NCI-H1105 (cell line): ENCODE measurements around the gene TSEN34.

ENCODE experiments used
- DNase-seq: peaks from one replicate; lab custom pipeline; 2025; lab: John Stamatoyannopoulos, UW

TSEN34 gene

DNA sequence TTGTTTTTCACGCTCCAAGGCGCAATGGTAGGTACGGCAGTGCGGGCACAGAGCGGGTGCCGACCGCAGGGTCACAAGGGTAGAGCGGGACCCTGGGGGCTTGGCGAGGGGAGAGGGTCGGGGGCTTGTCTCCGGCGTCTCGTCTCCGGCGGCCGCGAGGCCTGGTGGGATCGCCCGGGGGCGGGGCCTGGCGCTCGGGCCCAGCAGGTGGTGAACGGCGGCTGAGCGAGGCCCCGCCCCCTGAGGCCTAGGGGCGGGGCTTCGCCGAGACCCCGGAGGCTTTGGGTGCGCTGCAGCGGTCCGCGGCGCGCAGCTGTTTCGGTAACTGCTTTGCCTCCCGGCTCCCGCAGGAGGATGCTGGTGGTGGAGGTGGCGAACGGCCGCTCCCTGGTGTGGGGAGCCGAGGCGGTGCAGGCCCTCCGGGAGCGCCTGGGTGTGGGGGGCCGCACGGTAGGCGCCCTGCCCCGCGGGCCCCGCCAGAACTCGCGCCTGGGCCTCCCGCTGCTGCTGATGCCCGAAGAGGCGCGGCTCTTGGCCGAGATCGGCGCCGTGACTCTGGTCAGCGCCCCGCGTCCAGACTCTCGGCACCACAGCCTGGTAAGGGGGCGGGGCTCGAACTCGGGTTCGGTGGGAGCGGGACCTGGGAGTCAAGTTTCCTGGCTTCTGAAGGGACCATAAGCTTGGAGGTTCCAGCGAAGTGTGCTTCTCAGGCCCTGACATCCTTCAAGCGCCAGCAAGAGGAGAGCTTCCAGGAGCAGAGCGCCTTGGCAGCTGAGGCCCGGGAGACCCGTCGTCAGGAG, at the start of gene TSEN34:
Gene TSEN34 (plus strand): TSS at position 298 of the 800 bp plus-strand sequence. CDS start 57 bp downstream, at position 355.
- DNase-seq = peak; percentile 90

GRCh38 chr19:54141356-54141755, 49.8 kb upstream of the TSEN34 start:
- DNase-seq = no peak

DNA sequence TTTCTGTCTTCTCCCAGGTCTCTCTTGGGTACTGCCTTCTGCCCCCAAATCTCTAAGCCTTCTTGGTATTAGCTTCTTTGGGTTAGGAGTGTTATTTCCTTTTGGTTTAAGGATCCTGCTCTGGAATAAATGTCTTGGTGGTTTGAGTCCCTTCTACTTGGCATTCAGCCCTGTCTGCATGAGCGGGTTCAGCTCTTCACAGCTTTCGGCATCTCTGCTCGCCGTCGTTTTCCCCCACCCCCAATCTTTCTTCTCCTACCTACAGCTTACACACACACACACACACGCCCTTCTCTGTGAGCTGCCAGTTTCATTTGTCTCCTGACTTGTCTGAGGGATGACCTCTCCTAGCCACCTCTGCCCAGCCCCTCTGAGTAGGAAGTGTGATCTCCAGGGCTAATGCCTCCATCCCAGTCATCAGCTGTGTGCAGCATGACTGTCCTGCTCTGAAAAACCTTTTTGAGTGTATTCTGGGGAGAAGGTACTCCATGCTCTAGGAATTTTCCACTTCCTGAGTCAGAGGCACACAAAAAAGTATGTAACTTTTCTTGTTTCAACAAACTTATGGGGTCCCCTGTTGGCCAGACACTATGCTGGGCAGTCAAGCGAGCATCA, 48.8 kb upstream of the TSEN34 start:
- DNase-seq = no peak

DNA sequence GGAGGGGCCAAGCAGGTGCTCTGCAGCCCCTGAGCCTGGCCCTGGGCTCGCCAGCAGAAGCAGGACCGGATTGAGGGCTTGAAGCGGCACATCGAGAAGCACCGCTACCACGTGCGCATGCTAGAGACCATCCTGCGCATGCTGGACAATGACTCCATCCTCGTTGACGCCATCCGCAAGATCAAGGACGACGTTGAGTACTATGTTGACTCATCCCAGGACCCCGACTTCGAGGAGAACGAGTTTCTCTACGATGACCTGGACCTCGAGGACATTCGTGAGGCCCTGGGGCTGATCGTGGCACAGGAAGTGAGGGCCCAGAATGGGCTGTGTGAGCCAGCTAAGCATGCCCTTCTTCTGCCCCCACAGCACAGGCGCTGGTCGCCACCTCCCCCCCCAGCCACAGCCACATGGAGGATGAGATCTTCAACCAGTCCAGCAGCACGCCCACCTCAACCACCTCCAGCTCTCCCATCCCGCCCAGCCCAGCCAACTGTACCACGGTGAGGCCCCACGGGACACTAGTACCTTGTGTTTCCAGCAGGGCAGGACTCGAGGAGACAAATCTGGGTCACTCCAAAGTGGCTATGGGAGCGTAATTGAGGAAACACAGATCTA, 45.5 kb upstream of the TSEN34 start:
- DNase-seq = no peak

GRCh38 chr19:54147676-54148075, 43.4 kb upstream of the TSEN34 start:
- DNase-seq = no peak

GRCh38 chr19:54148158-54148557, 43.0 kb upstream of the TSEN34 start:
- DNase-seq = no peak

GRCh38 chr19:54149021-54149812, 41.9 kb upstream of the TSEN34 start:
- no peak for DNase-seq

- DNase-seq = no peak
These were observed 39.6 kb upstream of the TSEN34 start for GRCh38 chr19:54151362-54152035.

DNA sequence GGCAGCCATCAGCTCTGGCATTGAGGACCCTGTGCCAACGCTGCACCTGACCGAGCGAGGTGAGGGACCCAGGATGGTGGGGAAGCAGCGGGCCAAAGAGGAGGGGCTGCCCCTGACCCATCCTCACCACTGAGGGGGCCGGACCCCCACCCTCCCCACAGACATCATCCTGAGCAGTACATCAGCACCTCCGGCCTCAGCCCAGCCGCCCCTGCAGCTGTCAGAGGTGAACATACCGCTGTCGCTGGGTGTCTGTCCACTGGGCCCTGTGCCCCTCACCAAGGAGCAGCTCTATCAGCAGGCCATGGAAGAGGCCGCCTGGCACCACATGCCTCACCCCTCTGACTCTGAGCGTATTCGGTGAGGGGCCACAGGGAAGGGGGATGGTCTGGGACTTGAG, 38.8 kb upstream of the TSEN34 start:
- no peak for DNase-seq

GRCh38 chr19:54152878-54153524, 38.1 kb upstream of the TSEN34 start:
- no peak for DNase-seq

- DNase-seq = no peak
These were observed 37.3 kb upstream of the TSEN34 start for GRCh38 chr19:54153731-54154326.

- DNase-seq = no peak
These were observed 36.3 kb upstream of the TSEN34 start for GRCh38 chr19:54154603-54155345.

- DNase-seq = no peak
These were observed 35.4 kb upstream of the TSEN34 start for GRCh38 chr19:54155694-54156093.

DNA sequence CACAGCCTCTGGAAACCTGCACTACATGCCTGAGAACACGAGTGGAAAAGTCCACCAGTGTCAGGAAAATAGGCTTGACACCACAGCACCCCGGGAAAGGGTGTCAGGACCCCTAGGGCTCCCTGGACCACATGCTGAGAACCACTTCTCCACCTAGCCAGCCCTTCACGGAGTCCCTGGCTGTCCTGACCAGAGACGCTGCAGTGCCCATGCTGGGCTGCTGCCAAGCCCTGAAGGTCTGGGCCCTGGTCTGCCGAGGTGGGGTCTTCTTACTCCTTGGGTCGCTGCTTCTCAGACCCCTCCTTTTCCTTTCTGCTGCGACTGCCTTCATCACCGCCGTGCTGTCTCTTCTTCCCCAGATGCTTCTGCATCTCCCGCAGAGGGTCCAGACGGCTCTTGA, 34.6 kb upstream of the TSEN34 start:
- DNase-seq = no peak

DNA sequence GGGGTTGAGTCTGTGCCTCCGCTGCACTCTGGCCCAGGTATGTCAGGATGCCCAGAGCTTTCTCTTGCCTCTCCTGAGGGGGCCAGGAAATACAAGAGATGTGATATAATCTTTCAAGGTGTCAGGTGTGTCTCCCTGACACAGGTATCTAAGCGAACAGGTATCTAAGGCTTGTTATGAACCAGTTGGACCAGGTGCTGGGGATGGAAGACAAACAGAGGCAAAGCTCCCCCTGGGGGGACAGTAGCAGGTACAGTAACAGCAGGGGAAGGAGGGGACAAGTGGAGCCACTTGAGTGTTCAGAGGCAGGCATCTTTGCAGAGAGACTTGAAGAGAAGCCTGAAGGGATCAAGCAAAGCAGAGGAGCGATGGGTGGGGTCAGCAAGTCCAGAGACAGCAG, 34.2 kb upstream of the TSEN34 start:
- no peak for DNase-seq

DNA sequence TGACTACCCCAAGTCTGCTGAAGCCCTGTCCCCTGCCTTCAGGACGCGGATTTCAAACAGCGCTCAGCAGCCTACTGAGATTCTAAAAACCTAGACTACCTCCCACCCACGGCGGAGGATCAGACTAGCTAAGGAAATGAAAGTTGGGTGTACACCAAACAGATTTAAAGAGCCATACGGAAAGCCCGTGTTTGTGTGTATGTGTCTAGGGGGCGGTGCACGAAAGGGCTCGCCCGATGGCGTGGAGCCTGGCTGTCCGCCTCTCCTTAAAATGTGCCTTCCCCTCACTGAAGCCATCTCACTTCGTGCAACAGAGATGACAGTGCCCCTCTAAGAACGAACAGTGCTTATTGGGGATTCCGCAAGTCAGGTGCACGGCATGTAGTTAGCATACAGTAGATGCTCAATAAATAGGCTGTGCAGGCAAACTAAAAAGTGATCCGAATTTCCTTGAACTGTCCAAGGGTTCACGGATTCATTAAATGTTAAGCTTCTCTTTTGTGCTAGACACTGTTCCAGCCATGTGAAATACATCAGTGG, 32.2 kb upstream of the TSEN34 start:
- DNase-seq = no peak

DNA sequence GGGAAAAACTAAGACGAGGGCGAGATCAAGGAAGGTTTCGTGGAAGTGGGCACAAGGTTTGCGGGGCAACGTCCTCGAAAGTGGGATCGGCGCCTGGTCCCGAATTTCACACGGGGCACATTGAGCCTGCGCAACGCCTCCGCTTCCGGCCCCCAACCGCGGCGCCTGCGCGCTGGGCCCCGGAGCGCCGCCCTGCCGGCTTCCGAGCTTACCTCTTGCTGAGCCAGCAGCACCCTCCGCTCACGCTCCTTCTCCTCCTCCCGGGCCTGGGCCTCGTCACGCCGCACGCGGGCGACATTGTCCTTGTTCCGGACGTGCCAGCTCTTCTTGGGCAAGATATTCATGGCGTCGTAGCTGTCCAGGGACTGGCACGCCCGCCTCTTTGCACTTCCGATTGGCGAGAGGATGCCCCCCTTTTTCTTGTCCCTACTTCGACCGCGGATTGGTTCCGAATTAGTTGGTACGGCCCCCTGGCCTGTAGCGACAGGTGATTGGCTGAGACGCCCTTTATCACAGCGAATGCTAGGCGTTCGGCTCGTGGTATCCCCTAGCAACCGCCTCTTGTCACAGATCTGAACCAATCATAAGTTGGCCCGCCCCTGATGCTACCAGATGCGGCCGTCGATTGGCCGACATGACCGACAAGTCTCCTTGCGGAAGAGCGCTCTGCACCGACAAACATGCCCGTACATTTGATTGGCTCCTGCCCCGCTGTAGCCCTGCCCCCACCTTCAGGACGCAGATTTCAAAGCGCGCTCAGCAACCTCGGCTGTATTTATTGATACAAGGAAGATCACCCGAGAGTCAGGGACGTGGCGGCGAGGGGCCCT, 31.5 kb upstream of the TSEN34 start, which contains the start of gene LENG1:
Gene LENG1 (minus strand): TSS at position 370 of the 830 bp plus-strand sequence. CDS start 26 bp downstream, at position 344.
- peak; percentile 100 for DNase-seq

DNA sequence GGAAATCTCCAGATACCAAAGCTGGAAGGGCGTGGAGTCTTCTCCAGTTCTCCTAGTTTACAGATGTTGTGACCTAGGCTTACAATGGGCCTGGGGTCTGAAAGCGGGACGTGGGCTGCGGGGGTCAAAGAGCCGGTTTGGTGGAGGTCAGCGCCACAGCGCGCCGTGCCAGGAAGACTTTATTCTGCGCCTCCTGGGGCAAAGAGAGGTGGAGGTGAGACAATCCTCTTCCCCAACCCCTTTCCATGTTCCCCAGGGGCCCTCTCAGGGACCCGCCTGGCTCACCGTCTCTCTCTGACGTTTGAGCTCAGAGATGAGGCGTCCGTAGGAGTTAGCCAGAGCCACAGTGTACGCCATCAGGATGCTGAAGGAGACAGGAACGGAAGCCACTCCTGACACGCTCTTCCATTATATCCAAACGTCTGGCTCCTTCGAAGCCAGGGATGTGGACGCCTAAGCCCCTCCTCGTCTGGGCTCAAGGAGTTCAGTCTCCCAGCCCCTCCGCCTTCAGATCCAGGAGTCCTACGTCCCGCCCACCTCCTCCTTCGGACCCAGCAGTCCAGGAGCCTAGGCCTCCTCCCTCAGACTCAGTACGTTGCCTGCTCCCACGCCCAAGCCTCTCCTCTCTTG, 30.8 kb upstream of the TSEN34 start:
- DNase-seq = peak; percentile 34
